GM21825 (cell line): Measurements from ENCODE around the gene TEAD2.

Experiments used
- ATAC-seq: cut with Tn5 transposase; IDR thresholded peaks from one replicate; pipeline ENCODE4 v1.9.1; 2021; ENCODE audit warnings: mild to moderate bottlenecking, moderate library complexity; ENCODE audit not compliant: unreplicated experiment

The TEAD2 gene

GRCh38 chr19:49294401-49294800, 67.8 kb downstream of the TEAD2 start:
- no peak for ATAC-seq
